HepG2 (cell line): ENCODE results near the gene PLIN3.

ENCODE experiments used
- FOXP1 ChIP-seq, 2 experiments: fragments of 450-650 bp in 1 of 2; IDR thresholded peaks; 2 replicates each; pipeline ENCODE4 v1.6.1; 2017 to 2018; ENCODE audit warnings: antibody characterized with exemption in 1 of 2
- POLR2AphosphoS5 ChIP-seq: IDR thresholded peaks from 2 replicates; pipeline ENCODE4 v1.6.1; 2012; ENCODE audit warnings: low read depth, low read length
- POLR2G ChIP-seq: fragments of 200-400 bp; formaldehyde crosslinking; IDR thresholded peaks from 2 replicates; pipeline ENCODE4 v1.6.1; 2018; ENCODE audit warnings: mild to moderate bottlenecking, low read depth, low read length, moderate library complexity
- ZKSCAN8 ChIP-seq: IDR thresholded peaks from 2 replicates; pipeline ENCODE4 v1.6.1; 2016; ENCODE audit warnings: borderline replicate concordance, missing genetic modification reagents, missing compliant biosample characterization
- ZNF451 ChIP-seq: sonication (generic); formaldehyde crosslinking; IDR thresholded peaks from 2 replicates; pipeline ENCODE4 v1.5.0; 2020; ENCODE audit warnings: mild to moderate bottlenecking, missing genetic modification reagents

GRCh38 chr19:4889034-4889815, 21.8 kb upstream of the PLIN3 start:
- TF ChIP-seq POLR2AphosphoS5 (no peak), POLR2G (no peak), ZKSCAN8 (CRISPR knock-in tag) (no peak), FOXP1 (IDR thresholded peaks at IDR 0.05) (no peak), FOXP1 (CRISPR knock-in tag; IDR thresholded peaks at IDR 0.05) (no peak), ZNF451 (CRISPR knock-in tag) (no peak)
